HepG2 (cell line): ENCODE data around the gene FAM20C. TPM values are rescaled to one million over a fixed set of nuclear protein-coding genes. Genes with fewer than 3 reads are reported as not detected.

Source experiments
- ATAC-seq: fragments of 200-7000 bp; cut with Tn5 transposase; 3 replicates; pipeline ENCODE4 v1.9.1; 2020; ENCODE audit warnings: mild to moderate bottlenecking, moderate library complexity
- BruUV-seq: library from RNA; stranded (reverse); fragments of 400-500 nt; replicated peaks from 2 replicates; lab custom pipeline; 2021; lab: Mats Ljungman, UMichigan
- CTCF ChIA-PET: fragments of 300-600 bp; formaldehyde crosslinking; extraction: SDS; loops from one replicate; lab custom pipeline; 2021; ENCODE audit warnings: low total read pairs, inconsistent platforms, low intra/inter-chr PET ratio; lab: Yijun Ruan, JAX
- POLR2A ChIA-PET: fragments of 350-600 bp; sonication (Branson Sonifier 250); formaldehyde crosslinking; loops from one replicate; lab custom pipeline; 2020; ENCODE audit warnings: antibody characterized with exemption, inconsistent platforms; lab: Yijun Ruan, JAX
- DNase-seq: peaks from one replicate; pipeline ENCODE4 v3.0.0-alpha.2; 2015; ENCODE audit warnings: low spot score
- FAIRE-seq: peaks from 3 replicates; lab custom pipeline; 2011; peaks lifted over from hg19 to GRCh38; lab: Jason Lieb, UNC
- H2AFZ ChIP-seq: one replicate; pipeline ENCODE4 v1.6.1; 2011; ENCODE audit warnings: low read length, inconsistent platforms
- H3K27ac ChIP-seq: fragments of 300-600 bp; 3 replicates; pipeline ENCODE4 v1.8.0; 2011; ENCODE audit warnings: mixed run types, mild to moderate bottlenecking, mixed read lengths, low read length, inconsistent platforms; ENCODE audit not compliant: insufficient read depth; ENCODE audit errors: extremely low read length
- H3K27me3 ChIP-seq, 2 experiments: fragments of 200-600 bp in 1 of 2; 2 replicates in 1 of 2; 3 replicates in 1 of 2; pipeline versions ENCODE4 v1.6.0 to v1.8.0; 2011; ENCODE audit warnings: low read length in 2 of 2, mild to moderate bottlenecking in 2 of 2, moderate library complexity in 2 of 2, inconsistent platforms in 1 of 2; ENCODE audit not compliant: insufficient read depth in 2 of 2, control insufficient read depth in 1 of 2
- H3K36me3 ChIP-seq, 2 experiments: fragments of 200-600 bp in 1 of 2; replicated peaks in 1 of 2; 2 replicates in 1 of 2; 3 replicates in 1 of 2; pipeline versions ENCODE4 v1.5.1 to v1.8.0; 2011; ENCODE audit warnings: low read length in 2 of 2, inconsistent platforms in 1 of 2; ENCODE audit not compliant: insufficient read depth in 2 of 2, control insufficient read depth in 1 of 2
- H3K4me1 ChIP-seq: 2 replicates; pipeline ENCODE4 v1.5.1; 2012; ENCODE audit warnings: low read length, inconsistent platforms; ENCODE audit not compliant: insufficient read depth
- H3K4me2 ChIP-seq: 2 replicates; pipeline ENCODE4 v1.6.0; 2011; ENCODE audit warnings: low read depth, low read length, inconsistent platforms
- H3K4me3 ChIP-seq, 3 experiments: fragments of 200-600 bp in 1 of 3; sonication (generic), shearing (Covaris generic) in 1 of 3; replicated peaks in 1 of 3; 2 replicates each; pipeline ENCODE4 v1.5.1; 2011 to 2016; ENCODE audit warnings: low read length in 3 of 3, inconsistent platforms in 2 of 3, low read depth in 2 of 3, mild to moderate bottlenecking in 2 of 3, control low read depth in 1 of 3, mixed read lengths in 1 of 3; ENCODE audit not compliant: insufficient read depth in 1 of 3
- H3K79me2 ChIP-seq: one replicate; pipeline ENCODE4 v1.6.1; 2011; ENCODE audit warnings: low read length, inconsistent platforms; ENCODE audit not compliant: insufficient read depth
- H3K9ac ChIP-seq: 2 replicates; pipeline ENCODE4 v1.6.0; 2011; ENCODE audit warnings: mild to moderate bottlenecking, low read depth, low read length, inconsistent platforms; ENCODE audit not compliant: insufficient read depth
- H3K9me3 ChIP-seq: 2 replicates; pipeline ENCODE4 v1.5.1; 2012; ENCODE audit warnings: mild to moderate bottlenecking, low read length
- H4K20me1 ChIP-seq: 2 replicates; pipeline ENCODE4 v1.6.0; 2011; ENCODE audit warnings: inconsistent platforms, mild to moderate bottlenecking, low read length, moderate library complexity; ENCODE audit not compliant: insufficient read depth
- DMTF1 ChIP-seq: sonication (generic); formaldehyde crosslinking; IDR thresholded peaks from 2 replicates; pipeline ENCODE4 v1.4.0; 2020; ENCODE audit warnings: mild to moderate bottlenecking, missing genetic modification reagents
- FOXM1 ChIP-seq: sonication (generic); formaldehyde crosslinking; IDR thresholded peaks from 2 replicates; pipeline ENCODE4 v1.5.0; 2020; ENCODE audit warnings: missing genetic modification reagents
- HMG20B ChIP-seq: conservative IDR thresholded peaks from 2 replicates; pipeline ENCODE4 v1.6.1; 2016; ENCODE audit warnings: missing genetic modification reagents, missing compliant biosample characterization
- HOXD1 ChIP-seq: sonication (generic); formaldehyde crosslinking; IDR thresholded peaks from 2 replicates; pipeline ENCODE4 v1.5.0; 2020; ENCODE audit warnings: missing genetic modification reagents
- KMT2B ChIP-seq: IDR thresholded peaks from 2 replicates; pipeline ENCODE4 v1.6.1; 2016; ENCODE audit warnings: missing genetic modification reagents, missing compliant biosample characterization
- MYNN ChIP-seq: sonication (generic); formaldehyde crosslinking; IDR thresholded peaks from 2 replicates; pipeline ENCODE4 v1.4.0; 2020; ENCODE audit warnings: mild to moderate bottlenecking, low read depth, missing genetic modification reagents
- PAXIP1 ChIP-seq: sonication (generic); formaldehyde crosslinking; conservative IDR thresholded peaks from 2 replicates; pipeline ENCODE4 v1.4.0; 2020; ENCODE audit warnings: mild to moderate bottlenecking, missing genetic modification reagents, moderate library complexity
- POLR2A ChIP-seq, 2 experiments: IDR thresholded peaks; 2 replicates each; pipeline ENCODE4 v1.6.1; 2011; ENCODE audit warnings: low read depth in 2 of 2, low read length in 2 of 2, mild to moderate bottlenecking in 1 of 2, moderate library complexity in 1 of 2; ENCODE audit not compliant: insufficient read depth in 1 of 2
- REXO4 ChIP-seq: sonication (generic); formaldehyde crosslinking; IDR thresholded peaks from 2 replicates; pipeline ENCODE4 v1.8.0; 2022; ENCODE audit warnings: missing genetic modification reagents, mild to moderate bottlenecking, borderline replicate concordance
- TP53 ChIP-seq: sonication (generic); formaldehyde crosslinking; conservative IDR thresholded peaks from 2 replicates; pipeline ENCODE4 v1.4.0; 2020; ENCODE audit warnings: missing genetic modification reagents
- ZNF251 ChIP-seq: sonication (generic); formaldehyde crosslinking; IDR thresholded peaks from 2 replicates; pipeline ENCODE4 v1.9.0; 2021; ENCODE audit warnings: mild to moderate bottlenecking, missing genetic modification reagents
- ZNF333 ChIP-seq: sonication (generic); formaldehyde crosslinking; IDR thresholded peaks from 2 replicates; pipeline ENCODE4 v1.4.0; 2020; ENCODE audit warnings: mild to moderate bottlenecking, missing genetic modification reagents, borderline replicate concordance
- ZNF547 ChIP-seq: sonication (generic); formaldehyde crosslinking; IDR thresholded peaks from 2 replicates; pipeline ENCODE4 v1.5.1; 2020; ENCODE audit warnings: mild to moderate bottlenecking, missing genetic modification reagents
- ZNF768 ChIP-seq: sonication (generic); formaldehyde crosslinking; IDR thresholded peaks from 2 replicates; pipeline ENCODE4 v1.4.0; 2020; ENCODE audit warnings: missing genetic modification reagents
- WGBS: methylation state at CpG from one replicate; pipeline ENCODE4 v1.1.6; 2017; ENCODE audit warnings: low lambda C conversion rate; 5-methylcytosine and 5-hydroxymethylcytosine counted together
- in situ Hi-C: cut with HindIII; loops from 2 replicates; pipeline ENCODE4 v1.10.0; 2017; ENCODE audit warnings: low pct_unique_long_range_greater_than_20kb; ENCODE audit not compliant: extremely low pct_ligation_motif_present
- intact Hi-C: fragments of 100-400 bp; cut with micrococcal nuclease; formaldehyde crosslinking; loops from one replicate; pipeline ENCODE4 v1.10.0; 2022; ENCODE audit not compliant: unreplicated experiment
- polyA plus RNA-seq, 8 experiments: library from polyadenylated mRNA; depleted of rRNA in 3 of 8; stranded (reverse) in 7 of 8; unstranded in 1 of 8; fragments of >200 nt; fragmentation: Illumina TruSeq in 4 of 8; extraction: Trizol in 4 of 8; gene quantifications; 2 replicates each; pipeline versions ENCODE4 v1.2.1 to v1.2.3, GENCODE V29; 2011 to 2016; ENCODE audit warnings: low read depth in 4 of 8, missing spikeins in 1 of 8, mixed read lengths in 1 of 8; ENCODE audit not compliant: insufficient read depth in 1 of 8
- total RNA-seq, 5 experiments: library from RNA; depleted of rRNA; stranded (reverse); fragments of >200 nt; fragmentation: Illumina TruSeq; extraction: Trizol; gene quantifications; 2 replicates each; pipeline ENCODE4 v1.2.3, GENCODE V29; 2016; ENCODE audit warnings: low read depth in 1 of 5

FAM20C gene
- total and polyA plus RNA-seq, 2 of the 13 experiments (the other 11 are each of a cell fraction or from before 2014, with no cell fraction given): 11.9 to 19.9 TPM

- no peak overlapping the region for H2AFZ ChIP-seq
- no peak overlapping the region for H3K4me2 ChIP-seq
- peaks cover 9 to 54% of the 10 kb centered on the region in 2 experiments; a peak in 4 of 5 replicates for H3K36me3 ChIP-seq
- no peak overlapping the region for H3K9ac ChIP-seq
- DNase-seq (no peak), FAIRE-seq (no peak), ATAC-seq (no peak)
- no TSS peak for BruUV-seq
- H3K27ac ChIP-seq: no peak overlapping the region
- in situ Hi-C loops: no loop called here
- ChIA-PET POLR2A (no interaction called here), CTCF (no interaction called here)
- H3K4me3 ChIP-seq: no peak overlapping the region
- no peaks in the 10 kb centered on the region for H3K79me2 ChIP-seq
- WGBS: 95% methylated on average over 9 of the region's 29 CpGs
- no peaks in the 10 kb centered on the region for H3K4me1 ChIP-seq
- 0 out of 2 replicates have a peak, but pooled peaks cover 5% of the 10 kb centered on the region for H3K9me3 ChIP-seq
- H3K27me3 ChIP-seq: no peaks in the 10 kb centered on the region
- H4K20me1 ChIP-seq: no peaks in the 10 kb centered on the region
- intact Hi-C loops: no loop called here
- no peak for TF ChIP-seq PAXIP1 (CRISPR knock-in tag)
- peak; percentile 56; the same call in 1 of the 2 replicates for TF ChIP-seq ZNF768 (CRISPR knock-in tag)
- no peak for TF ChIP-seq KMT2B (CRISPR knock-in tag)
- TF ChIP-seq DMTF1: no peak
- TF ChIP-seq POLR2A (IDR thresholded peaks at IDR 0.05; ENCODE audit: insufficient read depth in 1 of 2, low read depth in 2 of 2, low read length in 2 of 2): peak in 1 of 2 experiments; percentile 17; a peak in 1 of 4 replicates
- TF ChIP-seq HMG20B (CRISPR knock-in tag): no peak
- TF ChIP-seq ZNF547 (CRISPR knock-in tag): no peak
- no peak for TF ChIP-seq FOXM1 (CRISPR knock-in tag)
- TF ChIP-seq ZNF333 (CRISPR knock-in tag): no peak
- no peak for TF ChIP-seq ZNF251 (CRISPR knock-in tag)
- no peak for TF ChIP-seq HOXD1 (CRISPR knock-in tag)
- TF ChIP-seq TP53 (CRISPR knock-in tag): no peak
- TF ChIP-seq MYNN: no peak
- TF ChIP-seq REXO4 (CRISPR knock-in tag): no peak
Observed at GRCh38 chr7:252216-252965, 60.0 kb downstream of the FAM20C start.
